CD4-positive, CD25-positive, alpha-beta regulatory T cell (primary cell): ENCODE data around the gene MAOA. TPM values are rescaled to one million over a fixed set of nuclear protein-coding genes. Genes with fewer than 3 reads are reported as not detected.

Source experiments
- ATAC-seq, 2 donors: fragments of 150-1000 bp; cut with Tn5 transposase; one replicate each; pipeline ENCODE4 v1.10.0; 2021; ENCODE audit warnings: low read depth in 2 of 2, moderate number of reproducible peaks in 2 of 2, moderate library complexity in 1 of 2
- DNase-seq, 3 donors: peaks; one replicate each; pipeline versions ENCODE4 v3.0.0 to v3.0.0-alpha.2; 2012 to 2022; ENCODE audit warnings: mixed read lengths in 1 of 3
- H3K27ac ChIP-seq: one replicate; pipeline ENCODE4 v1.7.0; 2013; ENCODE audit warnings: mild to moderate bottlenecking, low read length; ENCODE audit not compliant: insufficient read depth, poor library complexity, severe bottlenecking
- H3K27me3 ChIP-seq: one replicate; pipeline ENCODE4 v1.7.0; 2013; ENCODE audit warnings: low read length; ENCODE audit not compliant: control insufficient read depth, insufficient read depth
- H3K36me3 ChIP-seq: one replicate; pipeline ENCODE4 v1.7.0; 2013; ENCODE audit warnings: mild to moderate bottlenecking, low read length, moderate library complexity; ENCODE audit not compliant: control insufficient read depth, insufficient read depth
- H3K4me1 ChIP-seq: 2 replicates; pipeline ENCODE4 v1.7.0; 2013; ENCODE audit warnings: mild to moderate bottlenecking, low read length; ENCODE audit not compliant: insufficient read depth, control insufficient read depth, poor library complexity, severe bottlenecking
- H3K4me3 ChIP-seq: one replicate; pipeline ENCODE4 v1.7.0; 2013; ENCODE audit warnings: low read depth, mild to moderate bottlenecking, low read length, moderate library complexity
- H3K9me3 ChIP-seq, 2 experiments: 1 replicate in 1 of 2; 2 replicates in 1 of 2; pipeline ENCODE4 v1.7.0; 2013; ENCODE audit warnings: low read length in 2 of 2, mild to moderate bottlenecking in 1 of 2, moderate library complexity in 1 of 2; ENCODE audit not compliant: control insufficient read depth in 2 of 2
- H3K27ac Mint-ChIP-seq, 3 donors: one replicate each; pipeline ENCODE4 v1.8.0; 2020 to 2022; ENCODE audit warnings: mild to moderate bottlenecking in 3 of 3, mixed read lengths in 3 of 3, moderate library complexity in 2 of 3
- H3K27me3 Mint-ChIP-seq: one replicate; pipeline ENCODE4 v1.8.0; 2022; ENCODE audit warnings: mild to moderate bottlenecking, mixed read lengths
- H3K36me3 Mint-ChIP-seq: one replicate; pipeline ENCODE4 v1.8.0; 2020; ENCODE audit warnings: mixed read lengths
- H3K4me1 Mint-ChIP-seq, 4 donors: one replicate each; pipeline ENCODE4 v1.8.0; 2020 to 2022; ENCODE audit warnings: mixed read lengths in 4 of 4, mild to moderate bottlenecking in 1 of 4
- H3K4me3 Mint-ChIP-seq, 4 donors: one replicate each; pipeline ENCODE4 v1.8.0; 2020 to 2022; ENCODE audit warnings: mild to moderate bottlenecking in 4 of 4, mixed read lengths in 4 of 4, moderate library complexity in 3 of 4
- H3K9me3 Mint-ChIP-seq, 7 donors: one replicate each; pipeline ENCODE4 v1.8.0; 2020 to 2022; ENCODE audit warnings: mixed read lengths in 7 of 7, mild to moderate bottlenecking in 3 of 7, moderate library complexity in 2 of 7
- polyA plus RNA-seq, 4 donors: library from polyadenylated mRNA; unstranded; fragments of 300-500 nt; fragmentation: Illumina TruSeq; gene quantifications; one replicate each; pipeline ENCODE4 v1.2.3, GENCODE V29; 2021
- total RNA-seq: library from RNA; stranded (reverse); gene quantifications from one replicate; pipeline ENCODE4 v1.2.3, GENCODE V29; 2022

Gene MAOA
- total and polyA plus RNA-seq, 5 donors from 2014 or later: 0.03 to 4.8 TPM; not detected in 3

- Histone ChIP-seq H3K27me3 (no peaks in the 10 kb centered on the region), H3K27ac (no peak overlapping the region), H3K36me3 (no peaks in the 10 kb centered on the region), H3K4me3 (no peak overlapping the region), H3K4me1 (no peaks in the 10 kb centered on the region), H3K9me3 (no peaks in the 10 kb centered on the region)
- Mint-ChIP-seq H3K27me3 (no peaks in the 10 kb centered on the region), H3K4me3 (no peak overlapping the region), H3K36me3 (no peaks in the 10 kb centered on the region), H3K27ac (no peak overlapping the region), H3K4me1 (no peaks in the 10 kb centered on the region), H3K9me3 (peaks cover 0 to 1% (median 0%) of the 10 kb centered on the region in 7 donors)
- no peak for DNase-seq
- ATAC-seq: no peak
These were observed 26.9 kb upstream of the MAOA start for GRCh38 chrX:43629229-43629628.

- Mint-ChIP-seq H3K27me3 (no peaks in the 10 kb centered on the region), H3K4me1 (no peaks in the 10 kb centered on the region), H3K4me3 (no peak overlapping the region), H3K36me3 (no peaks in the 10 kb centered on the region), H3K27ac (no peak overlapping the region), H3K9me3 (peaks cover 0 to 1% (median 0%) of the 10 kb centered on the region in 7 donors)
- peaks cover 2% of the 10 kb centered on the region for H3K27me3 ChIP-seq
- no peak for DNase-seq
- H3K4me1 ChIP-seq: no peaks in the 10 kb centered on the region
- no peaks in the 10 kb centered on the region for H3K9me3 ChIP-seq
- H3K36me3 ChIP-seq: no peaks in the 10 kb centered on the region
- no peak overlapping the region for H3K27ac ChIP-seq
- H3K4me3 ChIP-seq: no peak overlapping the region
- ATAC-seq: no peak
These were observed 24.3 kb upstream of the MAOA start for GRCh38 chrX:43631841-43632240.

GRCh38 chrX:43633081-43633480 lies 23.0 kb upstream of the MAOA start:
- no peak overlapping the region for H3K4me3 Mint-ChIP-seq
- H3K27ac Mint-ChIP-seq: no peak overlapping the region
- Histone ChIP-seq H3K27me3 (peaks cover 2% of the 10 kb centered on the region), H3K4me1 (no peaks in the 10 kb centered on the region), H3K36me3 (no peaks in the 10 kb centered on the region), H3K4me3 (no peak overlapping the region), H3K27ac (no peak overlapping the region), H3K9me3 (no peaks in the 10 kb centered on the region)
- DNase-seq (no peak), ATAC-seq (no peak)
- peaks cover 3% of the 10 kb centered on the region for H3K27me3 Mint-ChIP-seq
- no peaks in the 10 kb centered on the region for H3K4me1 Mint-ChIP-seq
- H3K36me3 Mint-ChIP-seq: no peaks in the 10 kb centered on the region
- peaks cover 0 to 2% (median 0%) of the 10 kb centered on the region in 7 donors for H3K9me3 Mint-ChIP-seq

GRCh38 chrX:43633757-43634156 lies 22.3 kb upstream of the MAOA start:
- Histone ChIP-seq H3K4me3 (no peak overlapping the region), H3K9me3 (no peaks in the 10 kb centered on the region), H3K27ac (no peak overlapping the region), H3K4me1 (no peaks in the 10 kb centered on the region), H3K36me3 (no peaks in the 10 kb centered on the region), H3K27me3 (peaks cover 2% of the 10 kb centered on the region)
- peaks cover 6% of the 10 kb centered on the region for H3K27me3 Mint-ChIP-seq
- ATAC-seq (no peak), DNase-seq (no peak)
- H3K4me3 Mint-ChIP-seq: no peak overlapping the region
- H3K27ac Mint-ChIP-seq: no peak overlapping the region
- peaks cover 0 to 2% (median 0%) of the 10 kb centered on the region in 7 donors for H3K9me3 Mint-ChIP-seq
- no peaks in the 10 kb centered on the region for H3K36me3 Mint-ChIP-seq
- no peaks in the 10 kb centered on the region for H3K4me1 Mint-ChIP-seq

GRCh38 chrX:43640482-43640881 lies 15.6 kb upstream of the MAOA start:
- H3K27ac Mint-ChIP-seq: no peak overlapping the region
- no peak overlapping the region for H3K4me3 ChIP-seq

GRCh38 chrX:43641691-43642090 lies 14.4 kb upstream of the MAOA start:
- DNase-seq (no peak), ATAC-seq (no peak)
- H3K9me3 ChIP-seq: no peaks in the 10 kb centered on the region
- no peak overlapping the region for H3K27ac ChIP-seq
- no peak overlapping the region for H3K4me3 Mint-ChIP-seq
- no peak overlapping the region for H3K27ac Mint-ChIP-seq
- no peaks in the 10 kb centered on the region for H3K36me3 Mint-ChIP-seq
- H3K4me1 Mint-ChIP-seq: no peaks in the 10 kb centered on the region
- no peak overlapping the region for H3K4me3 ChIP-seq
- no peaks in the 10 kb centered on the region for H3K36me3 ChIP-seq
- H3K27me3 ChIP-seq: peaks cover 3% of the 10 kb centered on the region
- H3K9me3 Mint-ChIP-seq: peaks cover 0 to 1% (median 0%) of the 10 kb centered on the region in 7 donors
- peaks cover 19% of the 10 kb centered on the region for H3K27me3 Mint-ChIP-seq
- H3K4me1 ChIP-seq: no peaks in the 10 kb centered on the region

More at GRCh38 chrX:43640482-43640881, 15.6 kb upstream of the MAOA start:
- H3K36me3 Mint-ChIP-seq: no peaks in the 10 kb centered on the region
- peaks cover 19% of the 10 kb centered on the region for H3K27me3 Mint-ChIP-seq
- ATAC-seq (no peak), DNase-seq (no peak)
- Histone ChIP-seq H3K9me3 (no peaks in the 10 kb centered on the region), H3K27ac (no peak overlapping the region), H3K36me3 (no peaks in the 10 kb centered on the region), H3K4me1 (no peaks in the 10 kb centered on the region), H3K27me3 (peaks cover 3% of the 10 kb centered on the region)
- peaks cover 0 to 1% (median 0%) of the 10 kb centered on the region in 7 donors for H3K9me3 Mint-ChIP-seq
- H3K4me1 Mint-ChIP-seq: no peaks in the 10 kb centered on the region
- no peak overlapping the region for H3K4me3 Mint-ChIP-seq

- DNase-seq: no peak
These were observed 12.9 kb upstream of the MAOA start for GRCh38 chrX:43643201-43643600.

GRCh38 chrX:43643662-43644061 lies 12.4 kb upstream of the MAOA start:
- no peaks in the 10 kb centered on the region for H3K36me3 Mint-ChIP-seq

More at GRCh38 chrX:43643201-43643600, 12.9 kb upstream of the MAOA start:
- H3K4me3 Mint-ChIP-seq: no peak overlapping the region
- peaks cover 0 to 1% (median 0%) of the 10 kb centered on the region in 7 donors for H3K9me3 Mint-ChIP-seq
- Histone ChIP-seq H3K36me3 (no peaks in the 10 kb centered on the region), H3K4me1 (no peaks in the 10 kb centered on the region), H3K9me3 (no peaks in the 10 kb centered on the region), H3K27ac (no peak overlapping the region), H3K4me3 (no peak overlapping the region), H3K27me3 (peaks cover 3% of the 10 kb centered on the region)
- ATAC-seq: no peak
- H3K27me3 Mint-ChIP-seq: peaks cover 20% of the 10 kb centered on the region
- no peaks in the 10 kb centered on the region for H3K36me3 Mint-ChIP-seq
- no peak overlapping the region for H3K27ac Mint-ChIP-seq
- no peaks in the 10 kb centered on the region for H3K4me1 Mint-ChIP-seq

More at GRCh38 chrX:43643662-43644061, 12.4 kb upstream of the MAOA start:
- ATAC-seq: no peak
- Mint-ChIP-seq H3K9me3 (peaks cover 0 to 5% (median 0%) of the 10 kb centered on the region in 7 donors), H3K4me3 (no peak overlapping the region), H3K27ac (no peak overlapping the region), H3K27me3 (peaks cover 19% of the 10 kb centered on the region), H3K4me1 (no peaks in the 10 kb centered on the region)
- no peak for DNase-seq
- peaks cover 3% of the 10 kb centered on the region for H3K27me3 ChIP-seq
- H3K36me3 ChIP-seq: no peaks in the 10 kb centered on the region
- no peak overlapping the region for H3K27ac ChIP-seq
- H3K4me3 ChIP-seq: no peak overlapping the region
- H3K9me3 ChIP-seq: no peaks in the 10 kb centered on the region
- H3K4me1 ChIP-seq: no peaks in the 10 kb centered on the region
